SK-N-SH treated with all-trans-retinoic acid at 6 μM for 48 hours (cell line): ENCODE results near the gene TMEM217.

Experiments used
- ARNTL ChIP-seq: fragments of 450-650 bp; formaldehyde crosslinking; IDR thresholded peaks from 2 replicates; pipeline ENCODE4 v1.5.0; 2020; ENCODE audit warnings: low read depth, mild to moderate bottlenecking, moderate library complexity, borderline replicate concordance
- CSRNP3 ChIP-seq: fragments of 250-450 bp; sonication (Bioruptor Pico); IDR thresholded peaks from 2 replicates; pipeline ENCODE4 v1.5.1; 2021; ENCODE audit warnings: mild to moderate bottlenecking, moderate library complexity
- POU6F1 ChIP-seq: fragments of 250-450 bp; sonication (Bioruptor Pico); IDR thresholded peaks from 2 replicates; pipeline ENCODE4 v1.8.0; 2021; ENCODE audit warnings: low read depth, mild to moderate bottlenecking, moderate library complexity, borderline replicate concordance
- PPARA ChIP-seq: fragments of 250-450 bp; sonication (Bioruptor Pico); IDR thresholded peaks from 2 replicates; pipeline ENCODE4 v1.5.0; 2020; ENCODE audit warnings: mild to moderate bottlenecking, borderline replicate concordance
- RARB ChIP-seq: fragments of 250-450 bp; sonication (Bioruptor Pico); IDR thresholded peaks from 2 replicates; pipeline ENCODE4 v1.8.0; 2021; ENCODE audit warnings: mild to moderate bottlenecking, moderate library complexity
- TOX ChIP-seq: fragments of 250-450 bp; sonication (Bioruptor Pico); IDR thresholded peaks from 2 replicates; pipeline ENCODE4 v1.8.0; 2021; ENCODE audit warnings: mild to moderate bottlenecking, moderate library complexity, borderline replicate concordance
- ZC3H10 ChIP-seq: fragments of 250-450 bp; sonication (Bioruptor Pico); IDR thresholded peaks from 2 replicates; pipeline ENCODE4 v1.5.1; 2021; ENCODE audit warnings: mild to moderate bottlenecking, moderate library complexity
- ZNF8 ChIP-seq: fragments of 450-650 bp; formaldehyde crosslinking; IDR thresholded peaks from 2 replicates; pipeline ENCODE4 v1.5.0; 2020; ENCODE audit warnings: mild to moderate bottlenecking, moderate library complexity

GRCh38 chr6:37257634-37258404, at the start of gene TMEM217, which contains the start of gene TBC1D22B:
- TF ChIP-seq ARNTL (CRISPR knock-in tag) (no peak), ZC3H10 (CRISPR knock-in tag) (no peak), CSRNP3 (CRISPR knock-in tag) (no peak), TOX (no peak), PPARA (CRISPR knock-in tag) (no peak), ZNF8 (CRISPR knock-in tag) (no peak), POU6F1 (CRISPR knock-in tag) (no peak), RARB (CRISPR knock-in tag) (no peak)
